GM18868 (cell line): ENCODE results near the gene RACGAP1.
A peak's percentile ranks its signal among the peaks of the same experiment; 100 is the strongest.

Experiments
- ATAC-seq: cut with Tn5 transposase; IDR thresholded peaks from one replicate; pipeline ENCODE4 v1.9.1; 2021; ENCODE audit warnings: mild to moderate bottlenecking, moderate library complexity; ENCODE audit not compliant: unreplicated experiment

RACGAP1 gene

DNA sequence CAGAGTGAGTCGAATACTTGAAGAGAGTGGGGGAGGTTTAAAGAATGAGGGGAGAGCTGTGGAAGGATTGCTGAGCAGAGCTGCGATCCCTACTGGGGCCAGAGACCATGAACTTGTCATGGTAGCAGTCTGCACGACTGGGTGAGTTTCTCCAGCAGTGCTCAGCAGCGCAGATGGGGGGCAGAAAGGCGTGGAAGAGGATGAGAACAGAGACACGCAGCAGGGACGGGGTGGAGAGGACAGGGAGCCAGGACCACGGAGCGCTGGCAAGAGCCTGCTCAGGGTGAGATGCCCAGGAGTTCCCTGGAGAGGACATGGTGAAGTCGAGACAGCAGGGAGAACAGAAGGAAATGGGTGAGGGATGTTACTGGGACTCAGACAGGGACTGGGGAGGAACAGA, 54.6 kb downstream of the RACGAP1 start:
- ATAC-seq: no peak

DNA sequence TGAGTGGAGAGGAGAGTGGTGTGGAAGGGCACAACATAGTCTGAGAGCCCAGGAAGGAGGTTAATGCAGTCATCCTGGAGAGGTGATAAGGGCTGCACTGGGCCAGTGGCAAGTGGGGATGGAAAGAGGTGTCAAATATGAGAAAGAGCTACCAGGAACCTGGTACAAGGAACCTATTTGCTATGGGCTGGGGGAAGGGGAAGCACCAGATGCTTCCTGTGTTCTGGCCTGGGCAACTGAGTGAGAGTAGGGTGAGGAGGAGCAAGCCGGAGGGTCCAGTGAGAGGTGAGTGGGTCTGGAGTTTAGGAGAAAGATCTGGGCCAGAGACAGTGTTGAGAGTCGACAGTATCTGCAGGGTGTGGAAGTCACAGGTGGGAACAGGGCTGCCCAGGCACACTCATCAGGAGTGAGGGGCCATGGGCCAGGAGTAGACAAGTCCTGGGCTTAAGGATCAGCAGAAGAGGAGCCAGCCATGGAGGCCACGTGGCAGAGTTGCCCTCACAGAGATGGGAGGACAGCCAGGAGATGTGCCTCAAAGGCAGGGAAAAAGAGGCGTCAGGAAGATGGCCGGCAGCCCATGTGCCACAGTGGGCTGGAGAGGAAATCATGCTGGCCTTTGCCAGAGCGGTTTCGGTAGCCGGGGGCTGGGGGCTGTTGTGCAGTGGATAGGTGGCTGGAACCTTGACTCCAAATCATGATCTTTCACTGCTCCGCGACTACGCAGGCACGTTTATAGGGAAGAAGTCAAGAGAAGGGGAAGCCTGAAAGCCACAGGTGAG, 55.5 kb downstream of the RACGAP1 start:
- ATAC-seq: no peak

DNA sequence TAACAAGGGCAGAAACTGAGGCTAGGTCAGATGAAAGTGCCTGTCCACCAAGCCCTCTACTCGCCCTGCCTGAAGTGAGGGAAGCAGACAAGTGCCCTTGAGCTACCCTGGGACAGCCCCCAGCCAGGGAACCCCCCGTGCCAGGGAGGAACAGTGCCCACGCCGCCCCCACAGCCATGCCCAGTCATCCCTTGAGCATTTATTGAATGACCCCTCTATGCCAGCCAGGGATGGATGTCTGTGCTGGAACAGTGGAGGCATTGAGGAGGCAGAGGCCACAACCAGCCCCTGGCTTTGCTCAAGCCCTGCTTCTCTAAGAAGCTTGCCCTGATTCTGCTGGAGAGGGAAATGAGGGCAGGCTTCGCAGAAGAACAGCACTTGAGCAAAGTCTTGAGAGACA, 56.3 kb downstream of the RACGAP1 start:
- no peak for ATAC-seq

DNA sequence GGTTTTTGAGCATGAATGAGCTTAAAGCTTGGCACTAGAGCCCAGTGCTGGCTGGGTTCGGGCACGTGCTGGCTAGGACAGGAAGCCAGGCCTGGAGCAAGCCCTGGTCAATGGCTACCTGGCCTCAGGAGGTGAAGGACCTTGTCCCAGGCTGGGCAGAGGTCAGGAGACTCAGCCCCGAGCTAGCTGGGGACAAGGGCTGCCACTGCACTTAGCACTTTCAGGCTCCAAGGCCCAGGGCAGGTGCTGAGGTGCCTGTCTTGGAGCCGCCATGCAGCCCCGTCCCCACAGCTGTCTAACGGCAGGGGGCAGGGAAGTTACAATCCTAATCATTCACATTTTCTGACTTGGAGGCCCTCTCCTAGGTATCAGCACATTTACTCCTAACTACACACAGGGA, 56.8 kb downstream of the RACGAP1 start:
- no peak for ATAC-seq

DNA sequence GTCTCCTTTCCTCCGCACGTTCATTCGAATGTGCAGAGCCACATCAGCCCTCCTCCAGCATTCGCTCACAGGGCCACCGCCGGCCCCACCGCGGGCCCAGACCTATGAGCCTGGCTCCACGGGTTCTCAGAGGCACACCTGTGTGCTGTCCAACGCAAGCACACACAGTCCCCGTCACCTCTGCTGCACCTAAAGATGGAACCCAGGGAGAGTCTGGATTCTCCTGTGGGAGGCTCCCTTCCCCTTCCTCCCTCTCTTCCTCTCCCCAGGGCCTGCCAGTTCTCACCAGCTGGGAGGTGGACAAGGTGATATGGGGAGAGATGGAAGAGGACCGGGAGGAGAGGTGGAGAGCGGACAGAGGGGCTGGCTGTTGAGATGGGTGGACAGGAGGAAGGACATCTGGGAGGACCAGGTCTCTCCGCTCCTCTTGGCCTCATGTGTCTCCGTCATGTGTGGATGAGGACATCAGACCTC, 57.5 kb downstream of the RACGAP1 start:
- ATAC-seq: no peak

DNA sequence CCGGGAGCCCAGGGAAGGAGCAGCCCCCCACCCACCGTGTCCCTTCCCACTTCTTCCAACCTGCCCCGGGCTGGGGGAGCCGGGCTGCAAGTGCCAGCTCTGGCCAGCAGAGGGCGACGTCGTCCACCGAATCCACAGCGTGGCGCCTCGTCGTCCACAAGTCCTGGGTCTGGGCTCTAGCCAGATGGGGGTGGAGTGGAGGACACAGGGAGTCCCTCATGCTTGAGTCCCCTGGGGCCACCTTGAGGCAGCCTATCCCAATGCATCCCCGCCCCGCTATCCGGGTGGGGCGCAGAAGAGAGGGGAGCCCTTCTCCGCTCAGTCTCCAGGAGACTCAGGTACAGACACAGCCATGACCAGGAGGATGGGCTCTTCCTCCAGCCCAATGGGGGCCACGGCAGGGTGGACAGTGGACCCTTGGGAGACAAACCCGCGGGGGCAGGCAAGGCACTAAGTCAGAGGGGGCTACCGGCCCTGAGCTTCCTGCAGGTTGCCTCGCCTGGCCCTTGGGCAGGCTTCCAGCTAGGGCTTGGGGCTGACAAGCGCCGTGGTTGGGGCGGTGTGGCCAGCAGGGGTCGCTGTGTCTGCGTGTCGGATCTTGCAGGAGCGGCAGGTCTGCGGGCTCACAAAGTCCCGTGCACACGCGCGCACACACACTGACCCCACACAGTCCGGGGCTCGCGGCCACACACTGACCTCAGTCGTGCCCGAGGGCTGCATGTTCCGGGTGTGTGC, 58.1 kb downstream of the RACGAP1 start:
- ATAC-seq: peak; percentile 70

DNA sequence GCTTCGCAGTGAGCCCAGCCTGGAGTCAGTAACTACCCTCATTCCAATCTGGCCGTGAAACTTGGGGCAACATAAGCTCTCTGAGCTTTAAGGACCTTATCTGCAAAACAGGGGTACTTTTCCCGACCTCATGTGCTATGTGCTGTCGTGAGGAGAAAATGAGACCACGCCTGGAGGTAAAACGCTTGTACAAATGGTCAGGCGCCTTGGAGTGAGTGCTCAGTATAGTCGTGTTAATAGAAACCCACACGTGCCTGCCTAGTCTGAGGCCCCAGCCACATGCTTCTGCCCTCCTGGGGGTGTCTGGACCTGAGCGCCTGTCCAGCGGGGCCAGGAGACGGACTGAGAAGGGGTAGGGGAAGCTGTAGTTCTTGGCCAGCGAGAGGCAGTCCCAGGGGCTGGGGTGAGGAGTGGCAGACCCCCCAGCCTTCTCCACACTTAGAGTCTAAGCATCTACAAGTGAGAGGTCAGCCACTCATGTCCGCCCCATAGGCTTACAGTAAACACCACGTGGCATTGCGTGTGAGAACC, 58.7 kb downstream of the RACGAP1 start:
- ATAC-seq: no peak

DNA sequence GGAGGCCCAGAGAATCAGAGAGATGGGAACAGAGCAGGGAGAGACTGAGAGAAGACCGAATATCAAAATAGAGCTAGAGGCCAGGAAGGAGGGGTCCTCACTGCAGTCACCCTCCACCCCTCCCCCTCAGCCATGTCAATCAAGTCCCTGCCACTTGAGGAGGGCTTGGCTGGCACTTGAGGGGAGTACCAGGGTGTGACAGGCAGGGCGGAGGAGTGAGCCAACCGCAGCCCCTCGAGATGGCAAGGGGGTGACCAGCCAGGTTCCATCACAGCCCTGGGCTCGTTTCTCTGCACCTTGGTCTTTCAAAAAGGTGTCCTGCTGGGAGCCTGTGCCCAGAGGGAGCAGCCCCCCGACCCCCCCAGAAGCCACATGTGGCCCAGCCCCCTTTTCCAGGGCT, 59.5 kb downstream of the RACGAP1 start:
- no peak for ATAC-seq

DNA sequence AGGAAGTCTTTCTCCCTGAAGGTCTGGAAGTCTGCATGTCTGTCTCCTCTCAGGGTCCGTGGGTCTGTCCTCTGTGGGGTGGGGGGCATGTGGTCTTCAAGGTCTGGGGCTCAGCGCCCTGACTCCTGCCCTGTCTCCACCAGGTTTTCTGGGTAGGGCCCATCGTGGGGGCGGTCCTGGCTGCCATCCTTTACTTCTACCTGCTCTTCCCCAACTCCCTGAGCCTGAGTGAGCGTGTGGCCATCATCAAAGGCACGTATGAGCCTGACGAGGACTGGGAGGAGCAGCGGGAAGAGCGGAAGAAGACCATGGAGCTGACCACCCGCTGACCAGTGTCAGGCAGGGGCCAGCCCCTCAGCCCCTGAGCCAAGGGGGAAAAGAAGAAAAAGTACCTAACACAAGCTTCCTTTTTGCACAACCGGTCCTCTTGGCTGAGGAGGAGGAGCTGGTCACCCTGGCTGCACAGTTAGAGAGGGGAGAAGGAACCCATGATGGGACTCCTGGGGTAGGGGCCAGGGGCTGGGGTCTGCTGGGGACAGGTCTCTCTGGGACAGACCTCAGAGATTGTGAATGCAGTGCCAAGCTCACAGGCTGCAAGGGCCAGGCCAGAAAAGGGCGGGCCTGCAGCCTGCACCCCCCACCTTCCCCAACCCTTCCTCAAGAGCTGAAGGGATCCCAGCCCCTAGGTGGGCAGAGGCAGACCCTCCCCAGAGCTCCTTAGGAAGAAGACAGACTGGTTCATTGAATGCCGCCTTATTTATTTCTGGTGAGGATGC, 60.3 kb downstream of the RACGAP1 start:
- ATAC-seq: no peak

DNA sequence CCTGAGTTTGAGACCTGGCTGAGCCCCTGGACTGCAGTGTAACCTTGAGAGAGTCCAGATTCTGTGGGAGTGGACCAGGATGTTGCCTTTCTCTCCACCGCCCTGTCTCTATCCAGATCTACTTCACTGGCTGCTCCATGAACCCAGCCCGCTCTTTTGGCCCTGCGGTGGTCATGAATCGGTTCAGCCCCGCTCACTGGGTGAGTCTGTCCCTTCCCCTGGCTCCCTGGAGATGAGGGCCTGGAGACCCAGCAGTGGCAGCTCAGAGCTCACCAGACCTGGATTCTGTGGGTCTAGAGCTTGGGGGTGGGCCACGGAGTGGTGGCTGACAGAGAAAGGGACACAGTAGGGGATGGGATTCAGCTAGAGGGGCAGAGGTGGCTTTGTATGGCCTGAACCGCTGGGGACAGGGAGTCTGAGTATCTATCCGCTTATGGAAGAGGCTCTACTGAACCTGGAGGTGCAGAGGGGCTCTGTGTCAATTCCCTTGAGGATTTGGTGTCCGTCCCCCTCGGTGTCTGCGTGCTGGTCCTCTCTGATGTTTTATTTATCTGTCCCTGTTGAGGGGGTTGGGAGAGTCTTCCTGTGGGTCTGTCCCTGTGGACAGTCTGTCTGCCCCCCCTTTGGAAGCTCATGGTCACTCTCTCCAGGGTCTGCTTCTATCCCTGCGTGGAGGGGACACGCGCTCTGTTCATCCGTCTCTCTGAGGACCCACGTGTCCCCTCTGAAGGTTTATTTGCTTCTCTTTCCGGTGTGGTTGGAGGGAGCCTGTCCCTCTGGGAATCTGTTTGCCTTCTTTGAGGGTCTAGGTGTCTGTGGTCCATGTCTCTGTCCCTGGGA, 61.1 kb downstream of the RACGAP1 start:
- no peak for ATAC-seq

DNA sequence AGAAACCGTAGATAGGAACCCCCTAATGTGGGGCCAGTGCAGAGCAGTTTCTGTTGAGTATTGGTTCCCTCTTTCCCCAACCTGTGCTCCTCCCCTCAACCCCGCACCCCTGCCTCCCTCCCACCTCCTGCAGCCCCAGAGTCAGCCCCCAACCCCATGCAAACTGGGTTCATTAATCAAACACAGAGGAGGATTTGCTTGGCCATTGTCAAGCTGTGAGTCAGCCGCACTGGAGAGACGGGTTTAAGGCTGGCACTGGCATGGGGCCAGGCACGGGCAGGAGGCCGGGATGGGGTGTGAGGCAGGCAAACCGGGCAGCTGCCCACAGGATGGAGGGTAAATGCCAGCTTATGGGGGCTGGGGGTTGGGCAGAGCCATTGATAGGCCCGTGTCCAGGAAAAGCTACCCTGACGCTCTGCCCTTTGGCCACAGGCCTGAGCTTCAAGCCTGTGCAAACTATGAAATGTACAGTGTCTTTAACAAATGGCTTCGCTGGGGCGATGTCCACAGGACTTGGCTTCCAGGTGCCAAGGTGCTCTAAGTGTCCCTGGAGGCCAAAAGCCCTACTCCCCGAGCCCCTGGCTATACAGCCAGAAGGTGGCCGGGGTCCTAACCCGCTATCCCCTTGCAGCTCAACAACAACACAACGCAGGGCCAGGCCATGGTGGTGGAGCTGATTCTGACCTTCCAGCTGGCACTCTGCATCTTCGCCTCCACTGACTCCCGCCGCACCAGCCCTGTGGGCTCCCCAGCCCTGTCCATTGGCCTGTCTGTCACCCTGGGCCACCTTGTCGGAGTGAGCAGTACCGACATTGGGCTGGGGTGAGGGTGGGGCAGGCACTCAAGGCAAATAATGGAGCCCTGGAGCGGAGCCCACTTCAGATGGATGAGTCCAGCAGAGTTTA, 62.2 kb downstream of the RACGAP1 start:
- no peak for ATAC-seq

DNA sequence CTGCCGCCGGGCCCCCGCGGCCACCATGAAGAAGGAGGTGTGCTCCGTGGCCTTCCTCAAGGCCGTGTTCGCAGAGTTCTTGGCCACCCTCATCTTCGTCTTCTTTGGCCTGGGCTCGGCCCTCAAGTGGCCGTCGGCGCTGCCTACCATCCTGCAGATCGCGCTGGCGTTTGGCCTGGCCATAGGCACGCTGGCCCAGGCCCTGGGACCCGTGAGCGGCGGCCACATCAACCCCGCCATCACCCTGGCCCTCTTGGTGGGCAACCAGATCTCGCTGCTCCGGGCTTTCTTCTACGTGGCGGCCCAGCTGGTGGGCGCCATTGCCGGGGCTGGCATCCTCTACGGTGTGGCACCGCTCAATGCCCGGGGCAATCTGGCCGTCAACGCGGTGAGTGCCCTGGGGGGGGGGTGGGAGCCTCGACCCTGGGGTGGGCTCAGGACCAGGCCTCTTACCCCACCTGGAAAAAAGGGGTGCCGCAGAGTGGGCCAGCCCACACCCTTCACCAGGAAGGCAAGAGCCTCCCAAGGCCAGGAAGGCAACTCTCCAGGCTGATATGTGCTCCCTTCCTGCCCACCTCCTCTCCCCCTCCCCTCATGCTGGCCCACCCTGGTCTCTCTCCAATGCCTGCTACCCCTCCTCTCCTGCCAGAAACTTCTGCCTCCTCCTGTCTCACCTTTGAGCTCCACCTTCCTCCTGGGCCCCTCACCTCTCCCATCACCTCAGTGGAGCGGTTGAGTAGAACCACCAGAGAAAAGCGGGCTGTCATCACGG, 63.1 kb downstream of the RACGAP1 start:
- ATAC-seq: no peak

DNA sequence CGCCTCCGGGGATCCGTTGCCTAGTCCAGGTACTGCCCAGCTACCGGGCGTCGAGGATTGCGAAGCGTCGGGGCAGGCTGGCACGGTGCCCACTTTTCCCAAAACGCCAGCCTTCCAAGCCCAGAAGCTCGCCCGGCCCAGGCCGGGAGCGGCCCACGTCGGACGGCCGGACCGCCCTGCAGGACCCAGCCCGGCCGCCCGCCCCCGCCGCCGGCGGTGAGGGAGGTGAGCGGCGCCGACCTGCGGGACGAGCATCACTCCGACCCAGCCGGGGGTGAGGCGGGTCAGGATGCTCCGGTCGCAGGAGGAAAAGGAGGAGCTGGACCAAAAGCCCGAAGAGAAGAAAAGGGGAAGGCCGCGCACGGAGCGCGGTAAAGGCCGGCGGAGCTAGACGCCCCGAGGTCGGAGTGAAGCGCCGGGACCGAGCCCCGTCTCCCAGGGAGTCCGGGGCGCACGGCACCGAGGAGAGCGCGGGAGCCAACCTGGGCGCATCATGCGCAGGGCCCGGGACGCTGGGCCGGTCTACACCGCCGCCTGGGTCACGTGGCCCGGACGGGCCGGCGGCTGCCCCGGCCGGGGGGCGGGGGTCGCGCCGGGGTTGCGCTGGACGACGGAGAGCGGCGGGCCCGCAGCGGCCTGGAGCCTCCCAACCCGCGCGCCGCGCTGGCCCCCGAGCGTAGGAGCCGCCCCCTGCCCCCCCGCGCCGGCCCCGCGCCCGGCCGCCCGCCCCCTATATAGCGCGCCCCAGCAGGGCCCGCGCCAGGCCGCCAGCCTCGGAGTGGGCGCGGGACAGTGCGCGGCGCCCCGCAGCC, 64.0 kb downstream of the RACGAP1 start, which contains the start of gene AQP5:
TSS of gene AQP5 (plus strand) at position 762 of the 812 bp plus-strand sequence. CDS start 146 bp downstream, outside the sequence.
- ATAC-seq: no peak

DNA sequence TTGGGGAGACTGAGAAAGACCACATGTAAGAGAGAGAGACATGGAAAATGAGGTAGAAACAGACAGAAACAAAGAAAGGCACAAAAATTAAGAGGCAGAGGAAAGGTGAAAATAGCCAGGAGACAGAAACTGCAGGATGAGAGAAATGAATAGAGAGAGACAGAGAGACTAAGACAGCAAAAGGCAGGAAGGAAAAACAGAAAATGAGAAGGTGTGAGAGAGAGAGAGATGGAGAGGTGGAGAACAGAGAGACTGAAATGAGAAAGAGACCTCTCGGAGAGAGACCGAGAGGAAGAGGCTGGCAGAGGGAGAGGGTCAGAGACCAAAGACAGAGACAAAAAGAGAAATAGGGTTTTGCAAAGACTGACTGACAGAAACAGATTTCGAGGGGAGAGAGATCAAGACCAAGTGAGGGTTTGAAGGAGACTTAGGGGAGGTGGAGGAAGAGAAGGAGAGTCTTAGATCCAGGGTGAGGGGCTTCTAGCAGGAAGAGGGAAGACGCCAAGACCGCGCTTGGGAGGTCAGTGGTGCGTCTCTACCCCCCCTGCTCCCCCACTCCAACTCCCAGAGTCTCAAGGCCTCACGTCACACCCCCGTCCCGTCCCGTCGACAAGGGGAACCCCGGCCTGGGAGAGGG, 64.7 kb downstream of the RACGAP1 start:
- ATAC-seq: no peak

DNA sequence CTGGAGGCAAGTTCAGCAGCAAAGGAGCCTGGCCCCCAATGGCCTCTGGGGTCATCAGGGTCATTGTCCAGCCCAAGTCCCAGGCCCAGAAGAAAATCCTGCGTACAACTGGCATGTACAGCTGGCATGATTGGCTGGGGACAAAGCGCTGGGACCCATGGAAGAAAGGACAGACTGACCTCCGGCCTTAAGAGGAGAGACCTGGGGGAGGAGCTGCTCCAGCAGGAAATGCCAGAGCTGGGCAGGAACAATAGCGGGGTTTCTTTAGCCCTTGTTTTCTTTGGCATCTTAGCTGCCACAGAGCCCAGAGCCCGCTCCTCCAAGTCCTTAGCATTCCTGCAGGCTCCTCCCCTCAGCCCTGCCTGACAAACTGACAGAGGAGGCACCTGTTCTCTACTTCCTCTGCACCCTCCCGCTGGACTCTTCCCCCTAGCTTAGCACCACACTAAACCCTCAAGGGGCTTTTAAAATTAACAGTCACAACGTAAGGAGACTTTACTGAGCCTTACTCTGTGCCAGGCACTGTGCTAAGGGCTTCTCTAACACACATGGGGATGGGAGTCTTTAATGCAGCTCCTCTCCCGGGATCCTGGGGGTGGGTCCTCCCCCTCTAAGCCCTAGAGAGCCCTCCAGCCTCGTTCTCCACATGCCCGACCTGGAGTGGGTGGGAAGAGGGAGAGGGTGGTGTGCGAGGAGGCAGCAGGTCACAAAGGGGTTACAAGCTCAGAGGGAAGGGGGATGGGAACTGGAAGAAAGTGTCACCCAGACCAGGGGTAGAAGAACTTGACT, 65.4 kb downstream of the RACGAP1 start:
- ATAC-seq: no peak

DNA sequence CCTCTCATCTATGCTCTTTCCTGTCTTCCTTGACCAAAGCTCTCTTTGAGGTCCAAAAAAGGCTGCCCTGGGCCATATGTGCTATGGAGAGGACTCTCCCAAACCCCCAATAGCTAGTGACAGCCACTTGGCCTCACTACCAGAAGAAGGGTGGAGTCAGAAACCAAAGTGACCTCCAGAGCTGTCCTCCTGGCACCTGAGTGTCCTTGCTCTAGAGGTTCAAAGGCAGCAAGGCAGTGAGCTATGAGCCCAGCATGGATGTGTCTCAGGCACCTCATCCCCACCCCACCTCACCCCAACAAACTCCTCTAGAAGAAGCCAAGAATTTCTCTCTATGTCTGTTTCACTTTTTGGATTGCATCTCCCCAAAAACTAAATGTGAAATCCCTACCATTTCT, 67.7 kb downstream of the RACGAP1 start:
- ATAC-seq: no peak
